ENCODE results near the gene PRKAG2.
A peak's percentile ranks its signal among the peaks of the same experiment; 100 is the strongest.
"Not testable (repeated sequence)": the region's sequence is repeated elsewhere in the genome, so short reads cannot be mapped to it uniquely, and the experiment has no call there.

Gene PRKAG2

GRCh38 chr7:151883857-151884256 is 6.9 kb upstream of the PRKAG2 start:
- DNase-seq = no peak

- DNase-seq = no peak
Measured at GRCh38 chr7:151882734-151883133, 5.8 kb upstream of the PRKAG2 start.

- DNase-seq = no peak
Measured at GRCh38 chr7:151880688-151881087, 3.8 kb upstream of the PRKAG2 start.

- no peak for DNase-seq
Measured at GRCh38 chr7:151877911-151878835, 1.3 kb upstream of the PRKAG2 start.

GRCh38 chr7:151875942-151876898 is 695 bp downstream of the PRKAG2 start:
- DNase-seq = peak; percentile 24 to 81

- DNase-seq = not testable (repeated sequence)
Measured at GRCh38 chr7:151874479-151874878, 2.4 kb downstream of the PRKAG2 start.

GRCh38 chr7:151873402-151873965 is 3.4 kb downstream of the PRKAG2 start:
- DNase-seq = no peak

GRCh38 chr7:151872531-151873401 is 4.1 kb downstream of the PRKAG2 start:
- DNase-seq = no peak

GRCh38 chr7:151871904-151872303 is 5.0 kb downstream of the PRKAG2 start:
- no peak for DNase-seq

GRCh38 chr7:151871189-151871735 is 5.7 kb downstream of the PRKAG2 start:
- no peak for DNase-seq

- no peak for DNase-seq
Measured at GRCh38 chr7:151869968-151870918, 6.7 kb downstream of the PRKAG2 start.

- no peak for DNase-seq
Measured at GRCh38 chr7:151869455-151869854, 7.5 kb downstream of the PRKAG2 start.

GRCh38 chr7:151869109-151869428 is 7.8 kb downstream of the PRKAG2 start:
- no peak for DNase-seq

GRCh38 chr7:151868396-151869108 is 8.4 kb downstream of the PRKAG2 start:
- no peak for DNase-seq

- DNase-seq = no peak
Measured at GRCh38 chr7:151867912-151868311, 9.0 kb downstream of the PRKAG2 start.

GRCh38 chr7:151866761-151867655 is 9.9 kb downstream of the PRKAG2 start:
- no peak for DNase-seq

- no peak for DNase-seq
Measured at GRCh38 chr7:151866028-151866427, 10.9 kb downstream of the PRKAG2 start.

- DNase-seq = no peak
Measured at GRCh38 chr7:151865070-151865670, 11.7 kb downstream of the PRKAG2 start.

- no peak for DNase-seq
Measured at GRCh38 chr7:151864561-151864960, 12.4 kb downstream of the PRKAG2 start.
